Measurements from ENCODE around the gene ROCK2. TPM values are rescaled to one million over a fixed set of nuclear protein-coding genes. Genes with fewer than 3 reads are reported as not detected.

The ROCK2 gene
- polyA plus RNA-seq, 2 of the 4 experiments (the other 2 are of a cell fraction), result 34.0 to 38.7 TPM

DNA sequence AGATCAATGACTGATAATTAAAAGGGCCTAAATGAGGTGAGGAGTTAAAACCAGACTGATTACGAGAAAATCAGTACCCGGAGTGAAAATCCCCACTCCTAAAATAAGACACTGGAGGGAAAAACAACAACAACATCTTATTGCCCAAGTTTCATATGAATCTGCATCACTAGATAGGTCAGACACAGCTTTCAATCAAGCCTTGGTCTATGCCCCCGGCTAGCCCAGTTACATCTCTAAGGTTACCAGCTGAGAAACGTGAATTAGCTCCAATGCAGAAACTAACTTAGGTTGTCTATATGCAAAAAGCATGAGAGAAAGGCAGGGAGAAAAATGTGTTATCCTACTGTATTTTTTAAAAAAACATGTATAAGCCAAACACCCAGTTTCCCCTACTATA, 53.7 kb downstream of the ROCK2 start:
- TF ChIP-seq RAD21 (conservative IDR thresholded peaks at IDR 0.05 in 1 of 2, IDR thresholded peaks at IDR 0.05 in 1 of 2) (no peak), MAFK (IDR thresholded peaks at IDR 0.05; ENCODE audit: partially characterized antibody) (no peak), PHF8 (IDR thresholded peaks at IDR 0.05; ENCODE audit: borderline replicate concordance, low read depth) (no peak), HOXB5 (CRISPR knock-in tag; IDR thresholded peaks at IDR 0.05) (no peak), HEYL (CRISPR knock-in tag; IDR thresholded peaks at IDR 0.05) (no peak), FOSB (CRISPR knock-in tag; IDR thresholded peaks at IDR 0.05) (no peak), TP53 (CRISPR knock-in tag; IDR thresholded peaks at IDR 0.05) (no peak), JUN (IDR thresholded peaks at IDR 0.05) (no peak), TFCP2L1 (CRISPR knock-in tag; IDR thresholded peaks at IDR 0.05) (no peak), EHMT2 (IDR thresholded peaks at IDR 0.05; ENCODE audit: low read depth) (no peak), BHLHE40 (IDR thresholded peaks at IDR 0.05; ENCODE audit: low read depth, low read length) (no peak)
- TF ChIP-seq, protein P1, sequence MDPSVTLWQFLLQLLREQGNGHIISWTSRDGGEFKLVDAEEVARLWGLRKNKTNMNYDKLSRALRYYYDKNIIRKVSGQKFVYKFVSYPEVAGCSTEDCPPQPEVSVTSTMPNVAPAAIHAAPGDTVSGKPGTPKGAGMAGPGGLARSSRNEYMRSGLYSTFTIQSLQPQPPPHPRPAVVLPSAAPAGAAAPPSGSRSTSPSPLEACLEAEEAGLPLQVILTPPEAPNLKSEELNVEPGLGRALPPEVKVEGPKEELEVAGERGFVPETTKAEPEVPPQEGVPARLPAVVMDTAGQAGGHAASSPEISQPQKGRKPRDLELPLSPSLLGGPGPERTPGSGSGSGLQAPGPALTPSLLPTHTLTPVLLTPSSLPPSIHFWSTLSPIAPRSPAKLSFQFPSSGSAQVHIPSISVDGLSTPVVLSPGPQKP (IDR thresholded peaks at IDR 0.05; ENCODE audit: low read depth, low read length), result no peak
- TF ChIP-seq, protein P2, sequence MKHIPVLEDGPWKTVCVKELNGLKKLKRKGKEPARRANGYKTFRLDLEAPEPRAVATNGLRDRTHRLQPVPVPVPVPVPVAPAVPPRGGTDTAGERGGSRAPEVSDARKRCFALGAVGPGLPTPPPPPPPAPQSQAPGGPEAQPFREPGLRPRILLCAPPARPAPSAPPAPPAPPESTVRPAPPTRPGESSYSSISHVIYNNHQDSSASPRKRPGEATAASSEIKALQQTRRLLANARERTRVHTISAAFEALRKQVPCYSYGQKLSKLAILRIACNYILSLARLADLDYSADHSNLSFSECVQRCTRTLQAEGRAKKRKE (CRISPR knock-in tag; IDR thresholded peaks at IDR 0.05; ENCODE audit: low read depth), result no peak
- TF ChIP-seq, protein P3, sequence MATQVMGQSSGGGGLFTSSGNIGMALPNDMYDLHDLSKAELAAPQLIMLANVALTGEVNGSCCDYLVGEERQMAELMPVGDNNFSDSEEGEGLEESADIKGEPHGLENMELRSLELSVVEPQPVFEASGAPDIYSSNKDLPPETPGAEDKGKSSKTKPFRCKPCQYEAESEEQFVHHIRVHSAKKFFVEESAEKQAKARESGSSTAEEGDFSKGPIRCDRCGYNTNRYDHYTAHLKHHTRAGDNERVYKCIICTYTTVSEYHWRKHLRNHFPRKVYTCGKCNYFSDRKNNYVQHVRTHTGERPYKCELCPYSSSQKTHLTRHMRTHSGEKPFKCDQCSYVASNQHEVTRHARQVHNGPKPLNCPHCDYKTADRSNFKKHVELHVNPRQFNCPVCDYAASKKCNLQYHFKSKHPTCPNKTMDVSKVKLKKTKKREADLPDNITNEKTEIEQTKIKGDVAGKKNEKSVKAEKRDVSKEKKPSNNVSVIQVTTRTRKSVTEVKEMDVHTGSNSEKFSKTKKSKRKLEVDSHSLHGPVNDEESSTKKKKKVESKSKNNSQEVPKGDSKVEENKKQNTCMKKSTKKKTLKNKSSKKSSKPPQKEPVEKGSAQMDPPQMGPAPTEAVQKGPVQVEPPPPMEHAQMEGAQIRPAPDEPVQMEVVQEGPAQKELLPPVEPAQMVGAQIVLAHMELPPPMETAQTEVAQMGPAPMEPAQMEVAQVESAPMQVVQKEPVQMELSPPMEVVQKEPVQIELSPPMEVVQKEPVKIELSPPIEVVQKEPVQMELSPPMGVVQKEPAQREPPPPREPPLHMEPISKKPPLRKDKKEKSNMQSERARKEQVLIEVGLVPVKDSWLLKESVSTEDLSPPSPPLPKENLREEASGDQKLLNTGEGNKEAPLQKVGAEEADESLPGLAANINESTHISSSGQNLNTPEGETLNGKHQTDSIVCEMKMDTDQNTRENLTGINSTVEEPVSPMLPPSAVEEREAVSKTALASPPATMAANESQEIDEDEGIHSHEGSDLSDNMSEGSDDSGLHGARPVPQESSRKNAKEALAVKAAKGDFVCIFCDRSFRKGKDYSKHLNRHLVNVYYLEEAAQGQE (IDR thresholded peaks at IDR 0.05), result no peak
- TF ChIP-seq, protein P4, sequence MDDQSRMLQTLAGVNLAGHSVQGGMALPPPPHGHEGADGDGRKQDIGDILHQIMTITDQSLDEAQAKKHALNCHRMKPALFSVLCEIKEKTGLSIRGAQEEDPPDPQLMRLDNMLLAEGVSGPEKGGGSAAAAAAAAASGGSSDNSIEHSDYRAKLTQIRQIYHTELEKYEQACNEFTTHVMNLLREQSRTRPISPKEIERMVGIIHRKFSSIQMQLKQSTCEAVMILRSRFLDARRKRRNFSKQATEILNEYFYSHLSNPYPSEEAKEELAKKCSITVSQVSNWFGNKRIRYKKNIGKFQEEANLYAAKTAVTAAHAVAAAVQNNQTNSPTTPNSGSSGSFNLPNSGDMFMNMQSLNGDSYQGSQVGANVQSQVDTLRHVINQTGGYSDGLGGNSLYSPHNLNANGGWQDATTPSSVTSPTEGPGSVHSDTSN (IDR thresholded peaks at IDR 0.05), result no peak
- Histone ChIP-seq H3K4me3 (no peak overlapping the region), H3K4me1 (peaks cover 37% of the 10 kb centered on the region), H3K9me3 (no peaks in the 10 kb centered on the region), H3K27ac (no peak overlapping the region), H3K4me2 (no peak overlapping the region)
- CTCF ChIA-PET, result interaction anchor here (0.6 to 1.4 kb wide), 2 partner anchors 68 to 156 kb away, joined by 3 read pairs; no protein-coding TSS in a partner anchor
- ATAC-seq (no peak; a peak in 1 of 6 replicates), FAIRE-seq (no peak), DNase-seq (ENCODE audit: low read depth in 1 of 2, low spot score in 1 of 2) (no peak)
- WGBS (ENCODE audit: missing lambda C conversion rate), result 91% methylated on average over 4 of the region's 4 CpGs
- POLR2A ChIA-PET, result no interaction called here

DNA sequence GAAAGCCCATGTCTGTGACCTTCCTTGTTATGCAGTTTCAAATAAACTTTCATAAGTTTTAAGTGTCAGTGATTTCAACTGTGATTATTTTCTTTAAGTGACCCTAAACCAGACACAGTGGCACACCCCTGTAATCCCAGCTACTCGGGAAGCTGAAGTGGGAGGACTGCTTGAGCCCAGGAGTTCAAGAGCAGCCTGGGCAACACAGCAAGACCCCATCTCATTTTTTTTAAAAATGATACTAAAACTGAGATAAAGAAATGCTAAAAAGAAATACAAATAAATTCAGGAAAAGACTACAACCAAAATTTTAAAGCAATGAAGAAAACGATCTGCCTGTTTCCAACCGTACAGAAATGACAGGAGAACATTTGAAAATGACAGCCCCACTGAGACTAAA, 54.2 kb downstream of the ROCK2 start:
- POLR2A ChIA-PET, result no interaction called here

DNA sequence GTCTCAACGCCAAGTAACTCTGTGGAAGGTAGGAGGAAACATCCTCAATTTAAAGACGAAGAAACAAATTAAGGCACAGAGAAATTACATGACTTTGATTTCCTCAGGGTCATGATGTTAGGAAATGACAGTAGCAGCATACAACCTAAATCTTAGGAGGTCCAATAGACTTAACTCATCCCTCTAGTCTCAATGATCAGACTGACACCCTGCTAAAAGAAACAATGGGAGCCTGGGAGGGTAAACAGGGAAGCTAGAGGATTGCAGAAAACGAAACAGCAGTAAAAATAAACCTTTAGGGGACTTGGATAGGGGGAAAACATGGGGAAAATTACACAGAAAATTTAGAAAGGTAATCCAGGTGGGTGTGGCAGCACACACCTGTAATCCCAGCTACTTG, 56.0 kb downstream of the ROCK2 start:
- 59% methylated on average over 3 of the region's 3 CpGs for WGBS (ENCODE audit: missing lambda C conversion rate)
- ChIA-PET POLR2A (no interaction called here), CTCF (interaction anchor here (1.2 kb wide), 1 partner anchor 123 kb away, joined by 3 read pairs; no protein-coding TSS in a partner anchor)
- Histone ChIP-seq H3K27ac (no peak overlapping the region), H3K9me3 (no peaks in the 10 kb centered on the region), H3K4me1 (peaks cover 35% of the 10 kb centered on the region), H3K4me3 (no peak overlapping the region), H3K4me2 (no peak overlapping the region)
- ATAC-seq (no peak), DNase-seq (ENCODE audit: low read depth in 1 of 2, low spot score in 1 of 2) (no peak), FAIRE-seq (no peak)
- TF ChIP-seq GATA3 (IDR thresholded peaks at IDR 0.05; ENCODE audit: borderline replicate concordance) (no peak), HDAC2 (IDR thresholded peaks at IDR 0.05) (no peak), FOSB (CRISPR knock-in tag; IDR thresholded peaks at IDR 0.05) (no peak), RARB (CRISPR knock-in tag; IDR thresholded peaks at IDR 0.05) (no peak), HOXB5 (CRISPR knock-in tag; IDR thresholded peaks at IDR 0.05) (no peak), EP300 (IDR thresholded peaks at IDR 0.05) (no peak), CHD2 (IDR thresholded peaks at IDR 0.05; ENCODE audit: low read length, partially characterized antibody) (no peak), EHMT2 (IDR thresholded peaks at IDR 0.05; ENCODE audit: low read depth) (no peak), HOXA7 (CRISPR knock-in tag; IDR thresholded peaks at IDR 0.05) (no peak), RNF2 (IDR thresholded peaks at IDR 0.05; ENCODE audit: borderline replicate concordance, low read depth) (no peak), ZFP36 (IDR thresholded peaks at IDR 0.05; ENCODE audit: borderline replicate concordance, partially characterized antibody) (no peak)
- TF ChIP-seq, protein P3 (IDR thresholded peaks at IDR 0.05), result no peak

More for the DNA sequence above, 54.2 kb downstream of the ROCK2 start:
- H3K4me3 ChIP-seq, result no peak overlapping the region
- H3K4me2 ChIP-seq, result no peak overlapping the region
- WGBS (ENCODE audit: missing lambda C conversion rate), result 79% methylated on average over 3 of the region's 3 CpGs
- H3K9me3 ChIP-seq, result no peaks in the 10 kb centered on the region
- no peak overlapping the region for H3K27ac ChIP-seq
- H3K4me1 ChIP-seq, result peaks cover 37% of the 10 kb centered on the region
- CTCF ChIA-PET, result interaction anchor here (0.6 to 1.4 kb wide), 2 partner anchors 68 to 157 kb away, joined by 3 read pairs; no protein-coding TSS in a partner anchor
- no peak for TF ChIP-seq HEYL (CRISPR knock-in tag; IDR thresholded peaks at IDR 0.05)
- ATAC-seq (no peak), FAIRE-seq (no peak), DNase-seq (ENCODE audit: low read depth in 1 of 2, low spot score in 1 of 2) (no peak)
